Smooth muscle cell of the brain vasculature (primary cell): ENCODE data around the gene RPL10A.

Experiments used
- DNase-seq: peaks from one replicate; pipeline ENCODE4 v3.0.0-alpha.2; 2012; ENCODE audit warnings: low read depth, low spot score

The RPL10A gene

GRCh38 chr6:35448191-35448590 lies 20.0 kb upstream of the RPL10A start:
- DNase-seq = no peak

DNA sequence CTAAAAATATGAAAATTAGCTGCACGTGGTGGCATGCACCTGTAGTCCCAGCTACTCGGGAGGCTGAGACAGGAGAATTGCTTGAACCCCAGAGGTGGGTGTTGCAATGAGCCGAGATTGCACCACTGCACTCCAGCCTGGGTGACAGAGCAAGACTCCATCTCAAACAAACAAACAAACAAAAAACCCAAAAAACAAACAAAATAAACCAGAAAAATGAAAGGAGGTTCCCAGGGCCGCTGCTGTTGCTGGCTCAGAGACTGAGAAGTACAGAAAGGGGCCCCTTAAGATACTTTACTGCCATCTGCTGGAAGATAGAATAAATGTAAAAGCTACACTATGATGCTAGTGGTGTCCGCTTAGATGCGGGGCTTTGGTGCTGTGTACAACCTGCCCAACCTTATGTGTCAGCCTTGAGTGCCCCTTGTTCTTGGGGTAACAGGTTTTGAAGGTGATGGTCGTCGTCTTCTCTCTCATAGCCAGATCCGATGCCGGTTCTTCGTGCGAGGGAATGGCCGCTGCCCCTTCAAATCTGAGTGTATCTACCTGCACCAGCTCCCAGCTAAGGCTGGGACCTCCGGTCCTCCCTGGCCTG lies 18.8 kb upstream of the RPL10A start:
- DNase-seq = no peak

GRCh38 chr6:35451354-35452182 lies 16.6 kb upstream of the RPL10A start:
- DNase-seq = no peak

GRCh38 chr6:35452183-35453090 lies 15.8 kb upstream of the RPL10A start, which contains the start of gene FANCE:
Gene FANCE, plus strand, starts transcription at chr6:35452338. Its CDS starts 208 bp downstream, at chr6:35452546.
- peak; percentile 79 for DNase-seq

DNA sequence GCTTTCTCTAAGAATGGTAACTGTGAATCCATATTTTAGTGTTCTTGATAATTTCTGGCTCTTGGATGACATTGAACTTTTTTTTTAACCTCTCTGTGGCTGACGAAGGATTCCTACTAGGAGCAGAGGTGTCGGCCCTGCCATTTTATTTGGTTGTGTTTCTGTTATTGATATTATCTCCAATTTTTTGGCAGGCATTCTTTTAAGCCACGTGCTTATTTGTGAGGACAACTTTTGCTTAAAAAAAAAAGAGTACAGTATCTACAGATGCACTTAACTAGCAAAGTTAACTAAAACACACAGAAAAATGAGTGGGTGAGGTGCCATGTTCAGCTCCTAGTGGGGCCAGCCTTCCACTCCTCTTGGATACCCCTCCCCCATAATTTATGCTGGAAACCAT lies 15.0 kb upstream of the RPL10A start:
- DNase-seq = no peak

- no peak for DNase-seq
Observed at GRCh38 chr6:35454391-35455110, 13.7 kb upstream of the RPL10A start.

DNA sequence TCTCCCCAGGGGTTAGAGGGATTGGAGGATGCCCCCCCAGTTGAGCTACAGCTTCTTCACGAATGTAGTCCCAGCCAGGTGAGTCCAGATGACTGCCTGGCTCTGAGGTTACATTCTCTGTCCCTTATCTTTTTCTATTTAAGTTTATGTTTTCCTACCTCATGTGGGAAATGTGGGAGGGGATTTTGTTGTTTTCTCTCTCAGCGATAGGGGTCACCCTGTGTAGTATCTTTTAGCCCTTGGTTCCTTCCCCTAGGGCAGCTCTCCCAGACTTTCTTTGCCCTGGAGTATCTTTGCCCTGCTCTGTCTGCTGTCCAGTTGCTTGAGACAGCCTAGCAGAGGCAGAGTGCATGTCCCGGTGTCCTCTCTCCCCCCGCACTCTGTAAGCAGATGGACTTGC lies 10.3 kb upstream of the RPL10A start:
- DNase-seq = no peak

- DNase-seq = no peak
Observed at GRCh38 chr6:35461270-35461669, 6.9 kb upstream of the RPL10A start.

- no peak for DNase-seq
Observed at GRCh38 chr6:35463292-35463691, 4.9 kb upstream of the RPL10A start.

DNA sequence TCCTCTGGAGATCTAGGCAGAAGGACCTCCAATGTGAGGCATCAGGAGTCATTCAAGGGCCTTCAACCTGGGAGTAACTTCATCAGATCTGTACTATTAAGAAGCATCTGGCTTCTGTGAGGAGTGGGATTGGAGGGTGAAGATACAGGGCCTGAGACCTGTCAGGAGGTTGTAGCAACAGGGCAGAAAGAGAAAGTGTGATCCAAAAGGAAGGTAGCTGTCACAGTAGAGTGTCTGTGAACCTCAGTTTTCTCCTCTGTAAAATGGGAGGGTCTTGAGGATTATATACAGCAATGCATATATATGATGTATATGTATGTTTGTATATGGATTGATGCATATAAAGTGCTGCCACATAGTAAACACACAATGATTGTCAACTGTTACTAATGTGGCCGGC lies 2.6 kb upstream of the RPL10A start:
- DNase-seq = no peak

- no peak for DNase-seq
Observed at GRCh38 chr6:35468980-35469750, 964 bp downstream of the RPL10A start.

DNA sequence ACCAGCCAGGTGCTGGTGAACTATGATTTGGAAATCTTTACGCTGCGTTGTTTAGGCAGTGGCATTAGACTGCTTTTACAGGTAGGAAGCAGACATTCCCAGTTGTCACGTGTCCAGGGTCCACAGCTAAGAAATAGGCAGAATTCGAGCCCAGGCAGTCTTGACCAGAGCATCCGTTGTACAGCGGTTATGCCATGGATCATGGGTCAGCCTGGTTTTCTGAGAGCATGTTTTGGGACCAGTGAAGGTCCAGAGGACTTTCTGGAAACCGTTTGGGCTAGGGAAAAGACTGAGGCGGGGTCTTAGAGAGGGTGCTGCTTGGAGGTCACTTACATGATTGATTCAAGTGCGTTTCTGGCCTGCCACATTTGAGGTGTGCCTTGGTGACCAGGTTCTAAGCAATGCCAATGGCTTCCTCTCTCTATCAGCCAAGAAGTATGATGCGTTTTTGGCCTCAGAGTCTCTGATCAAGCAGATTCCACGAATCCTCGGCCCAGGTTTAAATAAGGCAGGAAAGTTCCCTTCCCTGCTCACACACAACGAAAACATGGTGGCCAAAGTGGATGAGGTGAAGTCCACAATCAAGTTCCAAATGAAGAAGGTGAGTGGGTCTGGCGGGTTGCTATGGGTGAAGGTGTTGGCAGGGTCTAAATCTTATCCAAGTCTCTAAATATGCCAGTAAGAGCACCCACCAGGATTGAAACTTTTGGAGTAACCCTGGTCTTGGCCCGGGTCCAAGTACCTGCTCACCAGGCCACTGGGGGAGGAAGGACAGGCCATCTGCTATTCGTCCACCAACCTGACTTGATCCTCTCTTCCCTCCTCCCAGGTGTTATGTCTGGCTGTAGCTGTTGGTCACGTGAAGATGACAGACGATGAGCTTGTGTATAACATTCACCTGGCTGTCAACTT lies 1.8 kb downstream of the RPL10A start:
- DNase-seq = no peak

DNA sequence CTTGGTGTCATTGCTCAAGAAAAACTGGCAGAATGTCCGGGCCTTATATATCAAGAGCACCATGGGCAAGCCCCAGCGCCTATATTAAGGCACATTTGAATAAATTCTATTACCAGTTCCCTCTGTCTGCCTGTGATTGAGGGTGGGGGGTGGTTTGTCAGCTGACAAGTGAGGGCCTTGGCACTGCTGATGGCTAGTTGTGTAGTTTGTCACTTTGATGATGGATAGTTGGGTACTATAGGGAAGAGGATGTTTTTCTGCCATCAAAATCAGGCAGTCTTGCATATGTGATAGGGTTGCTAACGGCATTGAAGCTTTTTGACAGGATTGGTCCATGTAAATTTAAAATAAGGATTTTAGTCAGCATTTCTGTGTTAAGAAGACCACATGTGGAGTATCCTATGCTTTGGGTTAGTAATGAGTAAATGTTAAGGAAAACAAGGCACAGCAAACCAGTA lies 2.5 kb downstream of the RPL10A start:
- no peak for DNase-seq

GRCh38 chr6:35471836-35472345 lies 3.7 kb downstream of the RPL10A start:
- no peak for DNase-seq

- no peak for DNase-seq
Observed at GRCh38 chr6:35473075-35473849, 5.1 kb downstream of the RPL10A start.

DNA sequence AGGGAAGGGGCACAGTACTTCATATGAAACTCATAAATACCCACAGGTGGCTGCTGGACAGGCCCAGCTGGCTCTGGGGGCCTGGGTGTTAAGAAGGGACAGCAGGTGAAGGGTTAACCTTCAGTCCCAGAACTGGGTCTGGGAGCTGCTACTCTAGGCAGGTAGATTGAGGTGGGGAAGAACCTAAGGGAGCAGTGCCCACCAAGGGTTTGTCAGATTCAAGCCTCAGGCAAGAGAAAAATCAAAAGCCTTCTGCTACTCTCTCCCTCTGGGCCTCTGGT lies 5.6 kb downstream of the RPL10A start:
- no peak for DNase-seq

DNA sequence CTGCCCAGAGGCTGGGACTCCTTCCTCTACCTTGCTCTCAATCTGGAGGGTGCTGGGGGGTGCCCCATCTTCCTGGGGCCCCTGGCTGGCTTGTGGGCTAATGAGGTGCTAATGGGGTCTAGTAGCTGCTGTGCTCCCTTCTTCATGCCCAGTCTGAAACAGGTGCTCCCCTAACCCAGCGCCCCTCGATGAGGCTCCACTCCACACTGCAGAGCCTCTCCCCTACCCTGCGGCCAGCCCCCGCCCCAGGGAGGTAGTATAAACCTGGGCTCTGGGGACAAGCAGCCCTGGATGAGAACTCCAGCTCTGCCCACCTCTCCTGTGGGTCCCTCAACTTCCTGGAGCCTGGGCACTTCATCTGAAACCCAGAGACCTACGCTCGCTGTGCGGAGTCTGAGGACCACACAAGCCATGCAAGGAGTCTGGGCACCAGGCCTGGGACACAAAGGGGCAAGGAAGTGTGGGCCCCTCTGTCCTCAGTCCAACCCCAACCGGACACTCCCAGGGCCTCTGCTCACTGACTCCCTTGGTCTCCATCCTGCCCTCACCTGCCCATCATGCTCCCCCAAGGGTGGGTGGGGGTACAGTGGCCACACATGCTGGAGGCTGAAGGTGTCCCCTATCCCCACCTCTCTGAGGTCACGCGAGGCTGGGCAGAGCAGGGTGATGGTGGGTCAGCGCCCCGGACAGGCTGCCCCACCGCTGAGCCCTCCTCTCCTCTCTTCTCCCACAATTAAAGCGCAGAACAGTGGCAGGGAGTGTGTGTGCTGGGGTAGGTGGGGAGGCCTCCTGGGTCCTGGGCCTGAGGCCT lies 6.1 kb downstream of the RPL10A start:
- no peak for DNase-seq
